Body of pancreas (tissue), 4 donors: Measurements from ENCODE around the gene KCNQ1OT1. TPM values are rescaled to one million over a fixed set of nuclear protein-coding genes. Genes with fewer than 3 reads are reported as not detected.

Source experiments
- ATAC-seq: fragments of 150-250 bp; one replicate; pipeline ENCODE4 v1.9.1; 2016
- DNase-seq, 4 donors: peaks; one replicate each; pipeline ENCODE4 v3.0.0-alpha.2; 2019
- H3K27ac ChIP-seq, 4 donors: fragments of 200-600 bp; sonication (generic); 1 replicate in 3 of 4; 2 replicates in 1 of 4; pipeline versions ENCODE4 v1.5.1 to v1.6.1; 2016 to 2019; ENCODE audit warnings: mild to moderate bottlenecking in 1 of 4, mixed read lengths in 1 of 4, moderate library complexity in 1 of 4
- H3K27me3 ChIP-seq, 2 donors: fragments of 200-600 bp; sonication (generic); one replicate each; pipeline ENCODE4 v1.6.0; 2016; ENCODE audit warnings: mild to moderate bottlenecking in 1 of 2
- H3K36me3 ChIP-seq, 2 donors: fragments of 200-600 bp; sonication (generic); replicated peaks in 1 of 2; 2 replicates each; pipeline ENCODE4 v1.5.1; 2016; ENCODE audit warnings: low read depth in 2 of 2; ENCODE audit not compliant: insufficient read depth in 1 of 2
- H3K4me1 ChIP-seq: fragments of 200-600 bp; sonication (generic); one replicate; pipeline ENCODE4 v1.6.0; 2016
- H3K4me3 ChIP-seq, 2 donors: fragments of 200-600 bp; sonication (generic); 1 replicate in 1 of 2; 2 replicates in 1 of 2; pipeline ENCODE4 v1.5.1; 2016 to 2019
- H3K9me3 ChIP-seq, 3 donors: fragments of 200-600 bp; sonication (generic); 1 replicate in 2 of 3; 2 replicates in 1 of 3; pipeline ENCODE4 v1.5.1; 2016
- CTCF ChIP-seq, 7 experiments: fragments of 450-650 bp in 4 of 7; fragments of 200-600 bp in 3 of 7; sonication (generic) in 3 of 7; IDR thresholded peaks; one replicate each; pipeline ENCODE4 v1.5.1; 2016 to 2019; ENCODE audit warnings: antibody characterized with exemption in 7 of 7
- POLR2A ChIP-seq, 3 donors: fragments of 450-650 bp; IDR thresholded peaks; one replicate each; pipeline ENCODE4 v1.6.1; 2016; ENCODE audit warnings: antibody characterized with exemption in 3 of 3, mild to moderate bottlenecking in 2 of 3
- WGBS, 2 donors: methylation state at CpG; one replicate each; pipeline ENCODE4 v1.1.5; 2017; 5-methylcytosine and 5-hydroxymethylcytosine counted together
- intact Hi-C: fragments of 100-400 bp; cut with DNase I; formaldehyde crosslinking; loops from one replicate; pipeline ENCODE4 v1.15.1; 2023
- total RNA-seq, 2 donors: library from RNA; depleted of rRNA; stranded (reverse); fragments of >200 nt; gene quantifications; one replicate each; pipeline ENCODE4 v1.1.0, GENCODE V29; 2016

KCNQ1OT1 gene
- total RNA-seq, 2 donors from 2014 or later: 3.6 to 9.2 TPM

- TF ChIP-seq POLR2A (IDR thresholded peaks at IDR 0.05) (no peak), CTCF (IDR thresholded peaks at IDR 0.05) (no peak)
- intact Hi-C loops: no loop called here
- Histone ChIP-seq H3K4me3 (no peak overlapping the region), H3K27me3 (no peaks in the 10 kb centered on the region), H3K36me3 (peaks cover 0 to 6% of the 10 kb centered on the region in 2 donors), H3K9me3 (peaks cover 0 to 37% (median 0%) of the 10 kb centered on the region in 3 donors), H3K27ac (no peak overlapping the region), H3K4me1 (no peaks in the 10 kb centered on the region)
- no peak for DNase-seq
- ATAC-seq: no peak
- WGBS, 2 donors: 100% methylated on average over 2 of the region's 2 CpGs
These were observed 36.3 kb downstream of the KCNQ1OT1 start for GRCh38 chr11:2663506-2663905.

- intact Hi-C loops: no loop called here
- Histone ChIP-seq H3K27ac (no peak overlapping the region), H3K4me3 (no peak overlapping the region), H3K9me3 (peaks cover 0 to 37% (median 0%) of the 10 kb centered on the region in 3 donors), H3K4me1 (no peaks in the 10 kb centered on the region), H3K27me3 (no peaks in the 10 kb centered on the region), H3K36me3 (peaks cover 0 to 6% of the 10 kb centered on the region in 2 donors)
- ATAC-seq: no peak
- no peak for DNase-seq
- 94 to 98% methylated on average over 10 to 19 of the region's 19 CpGs for WGBS, 2 donors
- TF ChIP-seq POLR2A (IDR thresholded peaks at IDR 0.05): no peak
- TF ChIP-seq CTCF (IDR thresholded peaks at IDR 0.05): no peak
These were observed 37.1 kb downstream of the KCNQ1OT1 start for GRCh38 chr11:2662430-2663299.

GRCh38 chr11:2662024-2662312 lies 37.8 kb downstream of the KCNQ1OT1 start:
- no peaks in the 10 kb centered on the region for H3K27me3 ChIP-seq
- 95 to 96% methylated on average over 4 to 5 of the region's 5 CpGs for WGBS, 2 donors
- H3K9me3 ChIP-seq: peaks cover 0 to 37% (median 0%) of the 10 kb centered on the region in 3 donors
- peaks cover 0 to 6% of the 10 kb centered on the region in 2 donors for H3K36me3 ChIP-seq
- intact Hi-C loops: no loop called here
- H3K4me1 ChIP-seq: no peaks in the 10 kb centered on the region
- no peak overlapping the region for H3K27ac ChIP-seq
- ATAC-seq (no peak), DNase-seq (no peak)
- no peak overlapping the region for H3K4me3 ChIP-seq
- no peak for TF ChIP-seq POLR2A (IDR thresholded peaks at IDR 0.05)
- no peak for TF ChIP-seq CTCF (IDR thresholded peaks at IDR 0.05)

GRCh38 chr11:2661173-2662023 lies 38.4 kb downstream of the KCNQ1OT1 start:
- H3K9me3 ChIP-seq: peaks cover 0 to 37% (median 0%) of the 10 kb centered on the region in 3 donors
- DNase-seq: no peak
- no peak overlapping the region for H3K27ac ChIP-seq
- no peak for ATAC-seq
- no peak overlapping the region for H3K4me3 ChIP-seq
- TF ChIP-seq POLR2A (IDR thresholded peaks at IDR 0.05) (no peak), CTCF (IDR thresholded peaks at IDR 0.05) (no peak)
- H3K27me3 ChIP-seq: no peaks in the 10 kb centered on the region
- intact Hi-C loops: no loop called here
- peaks cover 0 to 6% of the 10 kb centered on the region in 2 donors for H3K36me3 ChIP-seq
- WGBS, 2 donors: 94 to 96% methylated on average over 3 to 4 of the region's 4 CpGs
- no peaks in the 10 kb centered on the region for H3K4me1 ChIP-seq
